IPS DF 6.9 (cell line): ENCODE data around the gene AARSD1.
"Not testable (repeated sequence)": the region's sequence is repeated elsewhere in the genome, so short reads cannot be mapped to it uniquely, and the experiment has no call there.

Source experiments
- DNase-seq: peaks from one replicate; pipeline ENCODE4 v3.0.0-alpha.2; 2013; ENCODE audit warnings: low read depth, low spot score
- H3K27ac ChIP-seq: one replicate; pipeline ENCODE4 v1.5.1; 2013; ENCODE audit warnings: low read length, control low read depth
- H3K27me3 ChIP-seq: 2 replicates; pipeline ENCODE4 v1.6.1; 2013; ENCODE audit warnings: mild to moderate bottlenecking, low read length; ENCODE audit not compliant: control insufficient read depth, insufficient read depth
- H3K36me3 ChIP-seq: 2 replicates; pipeline ENCODE4 v1.6.1; 2013; ENCODE audit warnings: low read length; ENCODE audit not compliant: control insufficient read depth, insufficient read depth
- H3K4me1 ChIP-seq: 2 replicates; pipeline ENCODE4 v1.6.1; 2013; ENCODE audit warnings: low read length; ENCODE audit not compliant: control insufficient read depth, insufficient read depth
- H3K4me3 ChIP-seq: 2 replicates; pipeline ENCODE4 v1.5.1; 2013; ENCODE audit warnings: mild to moderate bottlenecking, low read length
- H3K9me3 ChIP-seq: 2 replicates; pipeline ENCODE4 v1.6.1; 2013; ENCODE audit warnings: low read length, inconsistent platforms; ENCODE audit not compliant: control insufficient read depth, insufficient read depth
- WGBS: extraction: QIAGEN DNeasy Blood & Tissue Kit; methylation state at CpG from one replicate; pipeline ENCODE4 v1.1.7; 2013; ENCODE audit warnings: mixed read lengths, missing lambda C conversion rate; ENCODE audit not compliant: insufficient read length, insufficient coverage; 5-methylcytosine and 5-hydroxymethylcytosine counted together

The AARSD1 gene

DNA sequence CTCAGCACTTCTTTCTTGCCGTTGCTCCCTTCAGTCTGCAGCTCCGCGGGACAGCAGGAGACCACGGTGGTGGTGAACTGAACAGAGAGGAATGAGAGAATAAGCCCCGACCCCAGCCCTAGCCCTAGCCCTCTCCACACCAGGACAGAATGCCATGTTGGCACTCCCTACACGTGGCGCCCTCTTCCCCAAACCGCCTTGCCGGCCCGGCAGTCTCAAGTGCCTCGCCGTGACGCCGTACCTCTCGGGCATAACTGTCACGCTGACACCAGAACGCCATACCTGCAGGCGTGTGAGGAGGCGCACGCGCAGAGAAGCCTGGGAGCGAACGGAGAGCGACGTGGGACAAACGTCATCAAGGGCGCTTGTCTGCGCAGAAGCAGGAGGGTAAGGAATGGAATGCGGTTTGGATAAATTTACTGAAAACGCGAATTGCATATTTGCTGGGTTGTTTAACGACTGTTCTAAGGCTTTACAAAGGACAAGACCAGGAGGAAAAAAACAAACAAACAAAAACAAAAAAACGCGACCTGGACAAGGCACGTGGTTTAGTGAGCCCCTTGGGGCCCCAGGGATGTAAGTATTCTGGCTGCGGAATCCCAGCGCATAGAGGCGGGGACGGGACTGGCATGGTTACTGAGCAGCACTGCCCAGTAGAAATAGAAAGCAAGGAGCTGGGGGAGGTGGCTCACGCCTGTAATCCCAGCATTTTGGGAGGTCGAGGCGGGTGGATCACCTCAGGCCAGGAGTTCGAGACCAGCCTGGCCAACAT, at the start of gene AARSD1:
TSS of gene AARSD1 (minus strand) at position 294 of the 772 bp plus-strand sequence. CDS start at position 280, 14 bp downstream.
- H3K27me3 ChIP-seq, result no peaks in the 10 kb centered on the region
- H3K27ac ChIP-seq, result no peak within 1 kb of the TSS
- H3K4me3 ChIP-seq, result peak within 1 kb of the TSS; percentile 54
- H3K4me1 ChIP-seq, result no peaks in the 10 kb centered on the region
- H3K9me3 ChIP-seq, result no peaks in the 10 kb centered on the region
- H3K36me3 ChIP-seq, result peaks cover 7% of the 10 kb centered on the region; the same call in 1 of the 2 replicates
- peak; percentile 85 for DNase-seq
- no CpG with 5 or more reads among the region's 43 CpGs for WGBS

DNA sequence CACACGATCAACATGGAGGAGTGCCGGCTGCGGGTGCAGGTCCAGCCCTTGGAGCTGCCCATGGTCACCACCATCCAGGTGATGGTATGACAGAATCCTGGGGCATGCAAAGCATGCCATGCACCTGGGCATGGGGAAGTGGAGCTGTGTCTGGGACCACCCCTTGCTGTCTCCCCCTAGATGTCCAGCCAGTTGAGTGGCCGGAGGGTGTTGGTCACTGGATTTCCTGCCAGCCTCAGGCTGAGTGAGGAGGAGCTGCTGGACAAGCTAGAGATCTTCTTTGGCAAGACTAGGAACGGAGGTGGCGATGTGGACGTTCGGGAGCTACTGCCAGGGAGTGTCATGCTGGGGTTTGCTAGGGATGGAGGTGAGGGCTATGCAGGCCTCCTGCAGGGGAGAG, 49.0 kb upstream of the AARSD1 start:
- WGBS, result no CpG with 5 or more reads among the region's 8 CpGs
- Histone ChIP-seq H3K9me3 (no peaks in the 10 kb centered on the region), H3K36me3 (peaks cover 24% of the 10 kb centered on the region), H3K27ac (no peak overlapping the region), H3K4me3 (no peak overlapping the region), H3K27me3 (no peaks in the 10 kb centered on the region), H3K4me1 (peaks cover 7% of the 10 kb centered on the region; the same call in 1 of the 2 replicates)
- DNase-seq, result no peak

- Histone ChIP-seq H3K4me3 (no peak overlapping the region), H3K27ac (no peak overlapping the region)
Measured at GRCh38 chr17:43011728-43012472, 47.6 kb upstream of the AARSD1 start.

DNA sequence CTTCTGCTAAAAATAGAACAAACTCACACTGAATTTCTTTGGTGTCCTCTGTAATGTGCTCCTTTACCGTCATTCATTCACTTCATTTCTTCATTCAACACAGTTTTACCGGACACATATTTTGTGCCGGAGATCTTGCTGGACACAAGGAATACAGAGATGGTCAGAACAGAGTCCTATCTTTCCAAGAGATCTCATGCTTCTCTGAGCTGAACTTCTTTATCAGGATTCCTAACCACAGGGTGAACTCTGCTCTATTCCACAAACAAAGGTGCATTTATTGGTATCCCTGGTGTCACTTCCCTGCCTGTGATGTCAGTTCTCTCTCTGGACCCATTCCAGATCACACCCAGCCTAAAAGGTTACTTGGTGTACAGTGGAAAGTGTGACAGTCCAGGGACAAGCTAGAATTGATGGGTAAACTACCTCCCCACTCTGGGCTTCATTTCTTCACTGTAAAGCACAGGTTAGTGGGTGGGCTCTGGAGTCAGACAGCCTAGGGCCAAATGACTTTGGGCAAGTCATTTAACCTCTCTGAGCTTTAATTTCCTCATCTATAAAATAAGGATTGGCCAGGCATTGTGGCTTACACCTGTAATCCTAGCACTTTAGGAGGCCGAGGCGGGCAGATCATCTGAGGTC, 46.5 kb upstream of the AARSD1 start:
- Histone ChIP-seq H3K27ac (no peak overlapping the region), H3K27me3 (no peaks in the 10 kb centered on the region), H3K9me3 (no peaks in the 10 kb centered on the region), H3K4me1 (peaks cover 6% of the 10 kb centered on the region; the same call in 1 of the 2 replicates), H3K4me3 (no peak overlapping the region), H3K36me3 (peaks cover 9% of the 10 kb centered on the region; the same call in 1 of the 2 replicates)
- no CpG with 5 or more reads among the region's 5 CpGs for WGBS
- DNase-seq, result no peak

More at GRCh38 chr17:43011728-43012472, 47.6 kb upstream of the AARSD1 start:
- no peaks in the 10 kb centered on the region for H3K27me3 ChIP-seq
- no CpG with 5 or more reads among the region's 15 CpGs for WGBS
- H3K36me3 ChIP-seq, result peaks cover 16% of the 10 kb centered on the region; the same call in 1 of the 2 replicates
- no peak for DNase-seq
- H3K4me1 ChIP-seq, result peaks cover 7% of the 10 kb centered on the region; the same call in 1 of the 2 replicates
- H3K9me3 ChIP-seq, result no peaks in the 10 kb centered on the region

DNA sequence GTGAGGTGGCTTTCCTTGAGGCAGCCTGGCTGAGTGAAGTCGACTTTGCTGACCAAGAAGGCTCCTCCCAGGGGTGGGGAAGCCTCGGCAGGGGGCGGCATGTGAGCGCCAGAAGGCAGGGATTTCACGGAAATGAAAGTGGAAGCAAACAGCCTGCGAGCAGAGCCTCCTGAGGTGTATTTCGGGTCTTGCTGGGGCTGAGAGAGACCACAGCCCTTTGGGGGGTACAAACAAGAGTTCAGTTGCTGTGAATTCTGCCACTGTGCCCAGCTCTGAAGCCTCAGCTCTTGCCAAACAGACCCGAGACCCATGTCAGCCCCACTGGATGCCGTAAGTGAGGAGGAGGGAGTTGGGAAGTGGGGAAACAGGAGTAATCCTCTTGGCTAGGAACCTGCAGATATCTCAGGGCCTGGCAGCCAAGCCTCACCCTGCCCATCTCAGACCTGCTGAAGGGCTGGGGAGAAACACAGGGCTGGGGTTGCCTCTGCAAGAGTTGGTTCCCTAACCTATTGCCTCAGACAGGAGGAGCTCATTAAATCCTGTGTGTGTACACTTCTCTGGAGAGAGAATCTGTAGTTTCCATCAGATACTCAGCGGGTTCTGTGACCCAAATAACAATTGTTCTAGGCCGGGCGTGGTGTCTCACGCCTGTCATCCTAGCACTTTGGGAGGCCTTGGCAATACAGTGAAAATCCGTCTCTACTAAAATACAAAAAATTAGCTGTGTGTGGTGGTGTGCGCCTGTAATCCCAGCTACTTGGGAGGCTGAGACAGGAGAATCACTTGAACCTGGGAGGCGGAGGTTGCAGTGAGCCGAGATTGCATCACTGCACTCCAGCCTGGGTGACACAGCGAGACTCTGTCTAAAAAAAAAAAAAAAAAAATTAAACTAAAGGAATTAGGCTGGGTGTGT, 42.6 kb upstream of the AARSD1 start, which contains the start of gene IFI35:
TSS of gene IFI35 (plus strand) at position 146 of the 913 bp plus-strand sequence. CDS start at position 310, 164 bp downstream.
- no peak within 1 kb of the TSS for H3K27ac ChIP-seq

DNA sequence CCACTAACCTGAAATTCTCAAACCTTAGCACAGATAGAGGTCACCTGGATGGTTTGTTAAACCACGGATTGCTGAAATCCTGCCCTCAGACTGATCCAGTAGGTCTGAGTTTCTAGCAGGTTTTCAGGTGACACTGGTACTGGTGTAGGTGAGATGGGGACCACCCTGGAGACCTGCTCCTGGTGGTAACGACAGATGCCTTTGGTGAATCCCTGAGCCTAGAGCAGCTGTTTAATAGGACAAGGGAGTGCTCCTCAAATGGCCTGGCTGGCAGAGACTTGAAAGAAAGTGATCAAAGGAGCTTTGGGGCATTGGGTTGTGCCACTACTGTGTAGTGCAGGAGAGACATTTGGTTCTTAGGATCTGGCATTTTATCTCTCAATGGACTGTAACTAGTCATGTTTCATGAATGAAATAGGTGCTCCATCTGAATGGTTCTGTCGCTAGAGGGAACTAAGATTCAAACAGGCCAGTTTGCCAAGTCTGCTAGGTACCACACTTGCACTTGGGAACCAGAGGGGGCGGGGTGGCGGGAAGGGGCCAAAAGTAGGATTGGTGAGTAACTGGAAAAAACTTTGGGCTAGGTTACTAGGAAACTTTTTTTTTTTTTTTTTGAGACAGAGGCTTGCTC, 39.4 kb upstream of the AARSD1 start:
- Histone ChIP-seq H3K27me3 (no peaks in the 10 kb centered on the region), H3K9me3 (no peaks in the 10 kb centered on the region), H3K36me3 (peaks cover 30% of the 10 kb centered on the region), H3K4me3 (no peak overlapping the region), H3K4me1 (0 out of 2 replicates have a peak, but pooled peaks cover 3% of the 10 kb centered on the region), H3K27ac (no peak overlapping the region)
- no peak for DNase-seq
- WGBS, result no CpG with 5 or more reads among the region's 5 CpGs

More for the DNA sequence above, 42.6 kb upstream of the AARSD1 start, which contains the start of gene IFI35:
- no CpG with 5 or more reads among the region's 18 CpGs for WGBS
- H3K4me1 ChIP-seq, result 0 out of 2 replicates have a peak, but pooled peaks cover 1% of the 10 kb centered on the region
- no peaks in the 10 kb centered on the region for H3K27me3 ChIP-seq
- peak within 1 kb of the TSS; percentile 4; the same call in 1 of the 2 replicates for H3K4me3 ChIP-seq
- DNase-seq, result no peak
- peaks cover 14% of the 10 kb centered on the region; the same call in 1 of the 2 replicates for H3K36me3 ChIP-seq
- no peaks in the 10 kb centered on the region for H3K9me3 ChIP-seq

DNA sequence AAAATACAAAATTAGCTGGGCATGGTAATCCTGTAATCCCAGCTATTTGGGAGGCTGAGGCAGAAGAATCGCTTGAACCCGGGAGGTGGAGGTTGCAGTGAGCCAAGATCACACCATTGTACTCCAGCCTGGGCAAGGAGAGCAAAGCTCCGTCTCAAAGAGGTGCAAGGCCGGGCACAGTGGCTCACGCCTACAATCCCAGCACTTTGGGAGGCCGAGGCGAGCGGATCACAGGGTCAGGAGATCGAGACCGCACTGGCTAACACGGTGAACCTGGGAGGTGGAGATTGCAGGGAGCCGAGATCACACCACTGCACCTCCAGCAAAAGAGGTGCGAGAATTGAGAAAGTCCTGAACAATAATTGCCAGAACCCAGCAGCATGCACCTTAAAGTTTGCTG, 36.6 kb upstream of the AARSD1 start:
- not testable (repeated sequence) for H3K4me1 ChIP-seq, DNase-seq, H3K4me3 ChIP-seq, H3K27me3 ChIP-seq, H3K9me3 ChIP-seq, H3K27ac ChIP-seq
- WGBS, result no CpG with 5 or more reads among the region's 13 CpGs
- peaks cover 30% of the 10 kb centered on the region for H3K36me3 ChIP-seq

DNA sequence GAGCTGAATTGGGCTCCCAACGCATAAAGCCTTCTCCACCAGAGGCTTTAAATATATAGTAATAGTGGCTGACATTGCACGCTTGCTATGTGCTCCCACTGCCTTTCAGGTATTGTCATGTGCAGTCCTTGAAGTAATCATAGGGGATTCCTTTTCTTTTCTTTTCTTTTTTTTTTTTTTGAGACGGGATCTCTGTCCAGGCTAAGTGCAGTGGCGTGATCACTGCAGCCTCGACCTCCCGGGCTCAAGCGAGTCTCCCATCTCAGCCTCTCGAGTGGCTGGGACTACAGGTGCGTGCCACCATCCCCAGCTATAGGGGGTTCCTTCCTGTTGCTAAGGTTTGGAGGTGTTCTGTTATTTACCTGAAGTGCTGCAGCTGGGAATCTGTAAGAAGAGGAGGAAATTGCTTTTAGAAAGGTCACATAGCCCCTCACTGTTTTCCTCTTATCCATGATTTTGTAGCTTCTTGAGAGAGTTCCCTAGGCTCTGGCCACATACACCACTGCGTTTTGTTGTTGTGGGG, 34.8 kb upstream of the AARSD1 start:
- Histone ChIP-seq H3K27me3 (no peaks in the 10 kb centered on the region), H3K36me3 (peaks cover 30% of the 10 kb centered on the region), H3K4me3 (peak overlapping the region; percentile 95), H3K9me3 (no peaks in the 10 kb centered on the region), H3K4me1 (0 out of 2 replicates have a peak, but pooled peaks cover 1% of the 10 kb centered on the region), H3K27ac (no peak overlapping the region)
- DNase-seq, result no peak
- WGBS, result no CpG with 5 or more reads among the region's 10 CpGs
